ENCODE results near the gene SATL1. TPM values are rescaled to one million over a fixed set of nuclear protein-coding genes. Genes with fewer than 3 reads are reported as not detected.

SATL1 gene
- total RNA-seq, 1 experiment from 2014 or later = not detected

- BruUV-seq (replicated peaks) = no TSS peak
- TF ChIP-seq POLR2AphosphoS5 (IDR thresholded peaks at IDR 0.05; ENCODE audit: low read depth, low read length) (no peak), SIN3A (IDR thresholded peaks at IDR 0.05; ENCODE audit: borderline replicate concordance, insufficient read depth, low read depth, low read length) (no peak), TCF7L2 (IDR thresholded peaks at IDR 0.05; ENCODE audit: low read depth, low read length) (no peak), REST (IDR thresholded peaks at IDR 0.05; ENCODE audit: insufficient read depth in 1 of 2, low read depth in 2 of 2, low read length in 1 of 2) (no peak)
- TF ChIP-seq, protein P1, sequence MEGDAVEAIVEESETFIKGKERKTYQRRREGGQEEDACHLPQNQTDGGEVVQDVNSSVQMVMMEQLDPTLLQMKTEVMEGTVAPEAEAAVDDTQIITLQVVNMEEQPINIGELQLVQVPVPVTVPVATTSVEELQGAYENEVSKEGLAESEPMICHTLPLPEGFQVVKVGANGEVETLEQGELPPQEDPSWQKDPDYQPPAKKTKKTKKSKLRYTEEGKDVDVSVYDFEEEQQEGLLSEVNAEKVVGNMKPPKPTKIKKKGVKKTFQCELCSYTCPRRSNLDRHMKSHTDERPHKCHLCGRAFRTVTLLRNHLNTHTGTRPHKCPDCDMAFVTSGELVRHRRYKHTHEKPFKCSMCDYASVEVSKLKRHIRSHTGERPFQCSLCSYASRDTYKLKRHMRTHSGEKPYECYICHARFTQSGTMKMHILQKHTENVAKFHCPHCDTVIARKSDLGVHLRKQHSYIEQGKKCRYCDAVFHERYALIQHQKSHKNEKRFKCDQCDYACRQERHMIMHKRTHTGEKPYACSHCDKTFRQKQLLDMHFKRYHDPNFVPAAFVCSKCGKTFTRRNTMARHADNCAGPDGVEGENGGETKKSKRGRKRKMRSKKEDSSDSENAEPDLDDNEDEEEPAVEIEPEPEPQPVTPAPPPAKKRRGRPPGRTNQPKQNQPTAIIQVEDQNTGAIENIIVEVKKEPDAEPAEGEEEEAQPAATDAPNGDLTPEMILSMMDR (IDR thresholded peaks at IDR 0.05) = no peak
- Histone ChIP-seq H3K27ac (ENCODE audit: low read length) (no peak overlapping the region), H3K36me3 (ENCODE audit: control insufficient read depth, insufficient read depth, low read length) (no peaks in the 10 kb centered on the region), H3K4me3 (ENCODE audit: low read depth in 2 of 2, low read length in 2 of 2) (no peak overlapping the region), H3K9me3 (ENCODE audit: control insufficient read depth, insufficient read depth, low read depth, low read length) (no peaks in the 10 kb centered on the region), H3K4me1 (ENCODE audit: control insufficient read depth, insufficient read depth, low read length) (no peaks in the 10 kb centered on the region), H3K27me3 (ENCODE audit: control insufficient read depth, insufficient read depth, low read length) (no peaks in the 10 kb centered on the region)
- intact Hi-C loops (cut with micrococcal nuclease; ENCODE audit: unreplicated experiment) (no loop called here), in situ Hi-C loops (cut with HindIII; ENCODE audit: low pct_unique_long_range_greater_than_20kb, low sequenced_read_pairs) (no loop called here)
- DNase-seq (ENCODE audit: low read depth, low spot score) (no peak), ATAC-seq (no peak)
- POLR2A ChIA-PET = no interaction called here
- CTCF ChIA-PET = no interaction called here
These were observed 27.6 kb downstream of the SATL1 start for GRCh38 chrX:85215946-85216345.

GRCh38 chrX:85213792-85214530 lies 29.6 kb downstream of the SATL1 start:
- Histone ChIP-seq H3K27me3 (ENCODE audit: control insufficient read depth, insufficient read depth, low read length) (no peaks in the 10 kb centered on the region), H3K4me3 (ENCODE audit: low read depth in 2 of 2, low read length in 2 of 2) (no peak overlapping the region), H3K9me3 (ENCODE audit: control insufficient read depth, insufficient read depth, low read depth, low read length) (no peaks in the 10 kb centered on the region), H3K36me3 (ENCODE audit: control insufficient read depth, insufficient read depth, low read length) (no peaks in the 10 kb centered on the region), H3K4me1 (ENCODE audit: control insufficient read depth, insufficient read depth, low read length) (no peaks in the 10 kb centered on the region), H3K27ac (ENCODE audit: low read length) (no peak overlapping the region)
- intact Hi-C loops (cut with micrococcal nuclease; ENCODE audit: unreplicated experiment) = no loop called here
- in situ Hi-C loops (cut with HindIII; ENCODE audit: low pct_unique_long_range_greater_than_20kb, low sequenced_read_pairs) = no loop called here
- ATAC-seq = no peak
- no peak for DNase-seq (ENCODE audit: low read depth, low spot score)
- CTCF ChIA-PET = no interaction called here
- no peak for TF ChIP-seq TCF7L2 (IDR thresholded peaks at IDR 0.05; ENCODE audit: low read depth, low read length)
- TF ChIP-seq, protein P1 (IDR thresholded peaks at IDR 0.05) = no peak
- TF ChIP-seq SIN3A (IDR thresholded peaks at IDR 0.05; ENCODE audit: borderline replicate concordance, insufficient read depth, low read depth, low read length) = no peak
- TF ChIP-seq REST (IDR thresholded peaks at IDR 0.05; ENCODE audit: insufficient read depth in 1 of 2, low read depth in 2 of 2, low read length in 1 of 2) = no peak
- TF ChIP-seq POLR2AphosphoS5 (IDR thresholded peaks at IDR 0.05; ENCODE audit: low read depth, low read length) = no peak
- BruUV-seq (replicated peaks) = no TSS peak
- POLR2A ChIA-PET = no interaction called here

Measured in Panc1 (cell line).